Putamen (tissue), 1 donor: ENCODE measurements around the gene NDC80.

Experiments used
- DNase-seq: peaks from one replicate; pipeline ENCODE4 v3.0.0-alpha.2; 2016; ENCODE audit warnings: low spot score

NDC80 gene

GRCh38 chr18:2557536-2557935 is 13.8 kb upstream of the NDC80 start:
- no peak for DNase-seq

GRCh38 chr18:2559249-2559648 is 12.1 kb upstream of the NDC80 start:
- DNase-seq: no peak

GRCh38 chr18:2564373-2564772 is 7.0 kb upstream of the NDC80 start:
- DNase-seq: no peak

- no peak for DNase-seq
Measured at GRCh38 chr18:2568129-2568528, 3.2 kb upstream of the NDC80 start.

- DNase-seq: no peak
Measured at GRCh38 chr18:2568605-2569004, 2.8 kb upstream of the NDC80 start.

GRCh38 chr18:2569338-2570207 is 1.8 kb upstream of the NDC80 start:
- no peak for DNase-seq

GRCh38 chr18:2570772-2571199 is 571 bp upstream of the NDC80 start:
- peak; percentile 64 for DNase-seq

- DNase-seq: no peak
Measured at GRCh38 chr18:2572171-2572569, 813 bp downstream of the NDC80 start.

- DNase-seq: no peak
Measured at GRCh38 chr18:2572892-2573291, 1.5 kb downstream of the NDC80 start.

- DNase-seq: no peak
Measured at GRCh38 chr18:2573408-2573807, 2.1 kb downstream of the NDC80 start.

- DNase-seq: no peak
Measured at GRCh38 chr18:2587788-2588187, 16.4 kb downstream of the NDC80 start.

- DNase-seq: no peak
Measured at GRCh38 chr18:2588666-2589344, 17.4 kb downstream of the NDC80 start.

GRCh38 chr18:2589345-2590068 is 18.1 kb downstream of the NDC80 start:
- no peak for DNase-seq

- DNase-seq: no peak
Measured at GRCh38 chr18:2590303-2590702, 18.9 kb downstream of the NDC80 start.

GRCh38 chr18:2597639-2598038 is 26.3 kb downstream of the NDC80 start:
- DNase-seq: no peak

- no peak for DNase-seq
Measured at GRCh38 chr18:2602844-2603243, 31.5 kb downstream of the NDC80 start.

- DNase-seq: no peak
Measured at GRCh38 chr18:2606335-2606734, 35.0 kb downstream of the NDC80 start.

GRCh38 chr18:2609604-2610003 is 38.2 kb downstream of the NDC80 start:
- DNase-seq: no peak

GRCh38 chr18:2610549-2610948 is 39.2 kb downstream of the NDC80 start:
- no peak for DNase-seq

GRCh38 chr18:2612996-2613395 is 41.6 kb downstream of the NDC80 start:
- no peak for DNase-seq

- no peak for DNase-seq
Measured at GRCh38 chr18:2617401-2617998, 46.1 kb downstream of the NDC80 start.

- no peak for DNase-seq
Measured at GRCh38 chr18:2618009-2618408, 46.7 kb downstream of the NDC80 start.
